WTC11 (cell line): ENCODE data around the gene MEN1. TPM values are rescaled to one million over a fixed set of nuclear protein-coding genes. Genes with fewer than 3 reads are reported as not detected.

Source experiments
- ATAC-seq: fragments of 200-7000 bp; cut with Tn5 transposase; 2 replicates; pipeline ENCODE4 v1.10.0; 2021; ENCODE audit warnings: mild to moderate bottlenecking, moderate library complexity
- CTCF ChIA-PET: fragments of 300-600 bp; sonication (Branson Sonifier 250); formaldehyde crosslinking; loops from one replicate; lab custom pipeline; 2021; ENCODE audit warnings: antibody characterized with exemption; lab: Charles Lee
- POLR2A ChIA-PET: fragments of 350-600 bp; sonication (Branson Sonifier 250); formaldehyde crosslinking; loops from one replicate; lab custom pipeline; 2021; ENCODE audit warnings: antibody characterized with exemption; lab: Charles Lee
- DNase-seq: peaks from one replicate; pipeline ENCODE4 v3.0.0; 2021; ENCODE audit warnings: low spot score
- H3K27ac Mint-ChIP-seq: 2 replicates; pipeline ENCODE4 v1.8.0; 2021; ENCODE audit warnings: mixed read lengths
- H3K27me3 Mint-ChIP-seq: 2 replicates; pipeline ENCODE4 v1.8.0; 2021; ENCODE audit warnings: low read depth, mild to moderate bottlenecking, moderate library complexity, mixed read lengths
- H3K36me3 Mint-ChIP-seq: 2 replicates; pipeline ENCODE4 v1.8.0; 2021; ENCODE audit warnings: mixed read lengths
- H3K4me1 Mint-ChIP-seq: 2 replicates; pipeline ENCODE4 v1.8.0; 2022; ENCODE audit warnings: mixed read lengths
- H3K4me3 Mint-ChIP-seq: 2 replicates; pipeline ENCODE4 v1.8.0; 2021; ENCODE audit warnings: mild to moderate bottlenecking, moderate library complexity, mixed read lengths
- H3K9me3 Mint-ChIP-seq: 2 replicates; pipeline ENCODE4 v1.8.0; 2021; ENCODE audit warnings: mixed read lengths
- ATF1 ChIP-seq: sonication (generic); formaldehyde crosslinking; IDR thresholded peaks from 2 replicates; pipeline ENCODE4 v1.8.1; 2023; ENCODE audit warnings: mild to moderate bottlenecking, moderate library complexity, missing genetic modification reagents
- ELF4 ChIP-seq: sonication (generic); formaldehyde crosslinking; IDR thresholded peaks from 2 replicates; pipeline ENCODE4 v1.8.1; 2022; ENCODE audit warnings: low read depth, mild to moderate bottlenecking, moderate library complexity, missing genetic modification reagents
- EMX1 ChIP-seq: fragments of 250-450 bp; sonication (Bioruptor Pico); IDR thresholded peaks from 2 replicates; pipeline ENCODE4 v1.8.0; 2021; ENCODE audit warnings: mild to moderate bottlenecking
- NFYB ChIP-seq: sonication (generic); formaldehyde crosslinking; conservative IDR thresholded peaks from 2 replicates; pipeline ENCODE4 v1.8.0; 2022; ENCODE audit warnings: low read depth, missing genetic modification reagents
- NR3C1 ChIP-seq: sonication (generic); formaldehyde crosslinking; conservative IDR thresholded peaks from 2 replicates; pipeline ENCODE4 v1.8.1; 2023; ENCODE audit warnings: low read depth, mild to moderate bottlenecking, missing genetic modification reagents
- OVOL2 ChIP-seq: fragments of 250-450 bp; sonication (Bioruptor Pico); IDR thresholded peaks from 2 replicates; pipeline ENCODE4 v1.9.0; 2021; ENCODE audit warnings: mild to moderate bottlenecking, borderline replicate concordance
- SMAD3 ChIP-seq: sonication (generic); formaldehyde crosslinking; IDR thresholded peaks from 2 replicates; pipeline ENCODE4 v1.8.0; 2022; ENCODE audit warnings: missing genetic modification reagents, mild to moderate bottlenecking, borderline replicate concordance
- ZNF317 ChIP-seq: sonication (generic); formaldehyde crosslinking; IDR thresholded peaks from 2 replicates; pipeline ENCODE4 v1.8.1; 2023; ENCODE audit warnings: low read depth, mild to moderate bottlenecking, moderate library complexity, missing genetic modification reagents, borderline replicate concordance
- total RNA-seq: library from RNA; stranded (reverse); gene quantifications from 3 replicates; pipeline ENCODE4 v1.2.3, GENCODE V29; 2021
- TF ChIP-seq, protein P1 (sequence below): sonication (generic); formaldehyde crosslinking; IDR thresholded peaks from 2 replicates; pipeline ENCODE4 v1.8.0; 2022; ENCODE audit warnings: mild to moderate bottlenecking, missing genetic modification reagents
- TF ChIP-seq, protein P2 (sequence below): sonication (generic); formaldehyde crosslinking; IDR thresholded peaks from 2 replicates; pipeline ENCODE4 v1.8.1; 2023; ENCODE audit warnings: mild to moderate bottlenecking, missing genetic modification reagents, borderline replicate concordance
- TF ChIP-seq, protein P3 (sequence below): sonication (generic); formaldehyde crosslinking; IDR thresholded peaks from 2 replicates; pipeline ENCODE4 v1.8.1; 2022; ENCODE audit warnings: mild to moderate bottlenecking, missing genetic modification reagents, moderate library complexity, borderline replicate concordance
- TF ChIP-seq, protein P4 (sequence below): fragments of 250-450 bp; sonication (Bioruptor Pico); IDR thresholded peaks from 2 replicates; pipeline ENCODE4 v1.9.0; 2021; ENCODE audit warnings: moderate library complexity, mild to moderate bottlenecking, inconsistent platforms, borderline replicate concordance
- TF ChIP-seq, protein P5 (sequence below): sonication (generic); formaldehyde crosslinking; IDR thresholded peaks from 2 replicates; pipeline ENCODE4 v1.8.1; 2023; ENCODE audit warnings: mild to moderate bottlenecking, moderate library complexity, missing genetic modification reagents
- TF ChIP-seq, protein P6 (sequence below): sonication (generic); formaldehyde crosslinking; IDR thresholded peaks from 2 replicates; pipeline ENCODE4 v1.8.0; 2022; ENCODE audit warnings: missing genetic modification reagents

Gene MEN1
- total RNA-seq, 1 experiment from 2014 or later = 47.1 TPM

DNA sequence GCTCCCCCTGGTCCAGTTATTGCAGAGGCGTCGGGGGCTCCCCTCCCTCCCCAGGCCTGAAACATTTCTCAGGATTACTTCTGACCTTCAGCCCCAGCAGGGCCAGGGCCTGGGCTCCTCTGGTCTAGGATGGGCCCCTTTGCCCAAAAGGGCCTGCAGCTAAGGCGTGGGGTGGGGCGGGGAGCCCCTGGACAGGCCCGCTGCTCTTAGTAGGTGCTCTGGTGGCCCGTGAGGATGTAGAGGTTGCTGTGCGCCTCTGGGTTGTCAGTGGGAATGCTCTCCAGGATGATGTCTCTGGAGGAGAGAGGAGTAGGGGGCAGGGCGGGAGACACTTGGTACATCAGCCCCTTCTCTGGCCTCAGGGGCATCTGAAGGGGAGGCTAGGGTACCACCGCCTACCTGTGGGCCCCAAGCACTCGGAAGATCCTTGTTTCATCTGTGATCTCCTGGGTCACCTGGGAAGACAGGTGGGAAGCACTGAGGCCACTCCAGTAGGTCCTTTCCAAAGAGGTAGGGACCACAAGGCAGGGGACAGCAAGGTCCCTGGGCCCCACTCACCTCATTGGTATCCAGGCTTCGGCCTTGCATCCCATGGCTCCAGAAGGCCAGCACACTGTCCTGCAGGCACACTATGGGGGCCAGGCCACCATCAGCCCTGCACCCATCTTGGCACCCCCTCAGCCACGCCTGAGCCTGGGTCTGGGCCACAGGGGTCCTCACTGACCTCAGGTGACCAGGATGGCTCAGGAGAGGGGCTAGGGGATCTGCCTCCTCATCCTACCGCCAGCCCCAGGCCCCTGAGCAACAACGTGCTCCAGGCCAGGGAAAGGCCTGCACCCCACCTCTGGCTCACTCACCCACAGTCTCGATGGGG lies 20.8 kb downstream of the MEN1 start:
- ChIA-PET CTCF (no interaction called here), POLR2A (no interaction called here)
- Mint-ChIP-seq H3K9me3 (no peaks in the 10 kb centered on the region), H3K27ac (no peak overlapping the region), H3K4me1 (no peaks in the 10 kb centered on the region), H3K36me3 (no peaks in the 10 kb centered on the region; the same call in 1 of the 2 replicates), H3K27me3 (no peaks in the 10 kb centered on the region), H3K4me3 (no peak overlapping the region)
- ATAC-seq = no peak
- DNase-seq = no peak
- TF ChIP-seq NFYB (CRISPR knock-in tag) (no peak), ZNF317 (CRISPR knock-in tag) (no peak)

DNA sequence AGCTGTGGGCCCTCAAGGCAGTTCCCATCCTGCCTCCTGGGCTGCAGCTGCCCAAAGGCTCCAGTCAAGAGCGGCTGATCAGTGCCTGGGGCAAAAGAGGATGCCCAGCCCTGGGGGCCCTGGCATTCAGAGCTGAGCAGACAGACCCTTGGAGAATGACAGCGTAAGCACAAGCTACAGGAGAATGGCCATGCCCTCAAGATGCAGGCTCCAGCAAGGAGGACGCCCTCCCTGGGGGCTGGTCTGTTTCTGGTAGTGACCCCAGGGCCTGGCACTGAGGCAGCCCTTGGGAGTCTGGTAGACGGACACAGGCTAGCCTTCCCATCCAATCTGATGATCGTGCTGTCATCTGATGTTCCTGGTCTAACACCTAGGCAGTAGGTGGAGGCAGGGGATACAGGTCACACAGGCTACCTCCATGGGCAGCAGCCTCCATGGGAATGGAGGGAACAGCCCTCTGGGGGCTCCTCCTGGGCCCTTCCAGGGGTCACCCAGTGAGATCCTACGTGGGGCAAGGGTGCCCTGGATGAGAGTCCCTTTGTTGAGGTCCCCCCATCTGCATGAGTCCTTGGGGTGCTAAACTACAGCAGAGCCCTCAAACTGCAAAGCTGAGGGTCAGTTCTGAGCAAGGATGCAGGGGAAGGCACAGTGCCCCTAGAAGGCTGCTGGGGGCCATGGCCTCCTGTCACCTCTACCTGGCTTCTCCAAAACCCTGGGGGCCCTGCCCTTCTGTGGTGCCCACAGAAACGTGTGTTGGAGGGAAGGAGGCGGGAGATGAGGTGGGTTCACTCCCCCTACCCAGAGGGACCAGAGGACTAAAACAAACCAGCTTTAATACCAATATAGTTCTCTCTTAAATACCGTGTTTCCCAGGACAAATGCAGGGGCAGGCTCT lies 21.8 kb downstream of the MEN1 start:
- Mint-ChIP-seq H3K4me1 (no peaks in the 10 kb centered on the region), H3K27ac (no peak overlapping the region), H3K27me3 (no peaks in the 10 kb centered on the region), H3K4me3 (no peak overlapping the region), H3K36me3 (no peaks in the 10 kb centered on the region; the same call in 1 of the 2 replicates), H3K9me3 (no peaks in the 10 kb centered on the region)
- CTCF ChIA-PET = interaction anchor here (0.5 to 1.7 kb wide), 31 partner anchors 9 to 383 kb away, joined by 3 to 18 read pairs (median 4); partner anchors contain the start of genes ARL2, CDC42BPG, FAU and MAP4K2
- ATAC-seq (no peak), DNase-seq (no peak)
- POLR2A ChIA-PET = no interaction called here
- TF ChIP-seq EMX1 (CRISPR knock-in tag) (no peak), SMAD3 (CRISPR knock-in tag) (no peak), ATF1 (no peak), NR3C1 (CRISPR knock-in tag) (no peak), ELF4 (CRISPR knock-in tag) (no peak), OVOL2 (CRISPR knock-in tag) (no peak)
- TF ChIP-seq, protein P1, sequence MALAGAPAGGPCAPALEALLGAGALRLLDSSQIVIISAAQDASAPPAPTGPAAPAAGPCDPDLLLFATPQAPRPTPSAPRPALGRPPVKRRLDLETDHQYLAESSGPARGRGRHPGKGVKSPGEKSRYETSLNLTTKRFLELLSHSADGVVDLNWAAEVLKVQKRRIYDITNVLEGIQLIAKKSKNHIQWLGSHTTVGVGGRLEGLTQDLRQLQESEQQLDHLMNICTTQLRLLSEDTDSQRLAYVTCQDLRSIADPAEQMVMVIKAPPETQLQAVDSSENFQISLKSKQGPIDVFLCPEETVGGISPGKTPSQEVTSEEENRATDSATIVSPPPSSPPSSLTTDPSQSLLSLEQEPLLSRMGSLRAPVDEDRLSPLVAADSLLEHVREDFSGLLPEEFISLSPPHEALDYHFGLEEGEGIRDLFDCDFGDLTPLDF (CRISPR knock-in tag) = no peak
- TF ChIP-seq, protein P2, sequence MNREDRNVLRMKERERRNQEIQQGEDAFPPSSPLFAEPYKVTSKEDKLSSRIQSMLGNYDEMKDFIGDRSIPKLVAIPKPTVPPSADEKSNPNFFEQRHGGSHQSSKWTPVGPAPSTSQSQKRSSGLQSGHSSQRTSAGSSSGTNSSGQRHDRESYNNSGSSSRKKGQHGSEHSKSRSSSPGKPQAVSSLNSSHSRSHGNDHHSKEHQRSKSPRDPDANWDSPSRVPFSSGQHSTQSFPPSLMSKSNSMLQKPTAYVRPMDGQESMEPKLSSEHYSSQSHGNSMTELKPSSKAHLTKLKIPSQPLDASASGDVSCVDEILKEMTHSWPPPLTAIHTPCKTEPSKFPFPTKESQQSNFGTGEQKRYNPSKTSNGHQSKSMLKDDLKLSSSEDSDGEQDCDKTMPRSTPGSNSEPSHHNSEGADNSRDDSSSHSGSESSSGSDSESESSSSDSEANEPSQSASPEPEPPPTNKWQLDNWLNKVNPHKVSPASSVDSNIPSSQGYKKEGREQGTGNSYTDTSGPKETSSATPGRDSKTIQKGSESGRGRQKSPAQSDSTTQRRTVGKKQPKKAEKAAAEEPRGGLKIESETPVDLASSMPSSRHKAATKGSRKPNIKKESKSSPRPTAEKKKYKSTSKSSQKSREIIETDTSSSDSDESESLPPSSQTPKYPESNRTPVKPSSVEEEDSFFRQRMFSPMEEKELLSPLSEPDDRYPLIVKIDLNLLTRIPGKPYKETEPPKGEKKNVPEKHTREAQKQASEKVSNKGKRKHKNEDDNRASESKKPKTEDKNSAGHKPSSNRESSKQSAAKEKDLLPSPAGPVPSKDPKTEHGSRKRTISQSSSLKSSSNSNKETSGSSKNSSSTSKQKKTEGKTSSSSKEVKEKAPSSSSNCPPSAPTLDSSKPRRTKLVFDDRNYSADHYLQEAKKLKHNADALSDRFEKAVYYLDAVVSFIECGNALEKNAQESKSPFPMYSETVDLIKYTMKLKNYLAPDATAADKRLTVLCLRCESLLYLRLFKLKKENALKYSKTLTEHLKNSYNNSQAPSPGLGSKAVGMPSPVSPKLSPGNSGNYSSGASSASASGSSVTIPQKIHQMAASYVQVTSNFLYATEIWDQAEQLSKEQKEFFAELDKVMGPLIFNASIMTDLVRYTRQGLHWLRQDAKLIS = no peak
- TF ChIP-seq, protein P3, sequence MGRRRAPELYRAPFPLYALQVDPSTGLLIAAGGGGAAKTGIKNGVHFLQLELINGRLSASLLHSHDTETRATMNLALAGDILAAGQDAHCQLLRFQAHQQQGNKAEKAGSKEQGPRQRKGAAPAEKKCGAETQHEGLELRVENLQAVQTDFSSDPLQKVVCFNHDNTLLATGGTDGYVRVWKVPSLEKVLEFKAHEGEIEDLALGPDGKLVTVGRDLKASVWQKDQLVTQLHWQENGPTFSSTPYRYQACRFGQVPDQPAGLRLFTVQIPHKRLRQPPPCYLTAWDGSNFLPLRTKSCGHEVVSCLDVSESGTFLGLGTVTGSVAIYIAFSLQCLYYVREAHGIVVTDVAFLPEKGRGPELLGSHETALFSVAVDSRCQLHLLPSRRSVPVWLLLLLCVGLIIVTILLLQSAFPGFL (CRISPR knock-in tag) = no peak
- TF ChIP-seq, protein P4, sequence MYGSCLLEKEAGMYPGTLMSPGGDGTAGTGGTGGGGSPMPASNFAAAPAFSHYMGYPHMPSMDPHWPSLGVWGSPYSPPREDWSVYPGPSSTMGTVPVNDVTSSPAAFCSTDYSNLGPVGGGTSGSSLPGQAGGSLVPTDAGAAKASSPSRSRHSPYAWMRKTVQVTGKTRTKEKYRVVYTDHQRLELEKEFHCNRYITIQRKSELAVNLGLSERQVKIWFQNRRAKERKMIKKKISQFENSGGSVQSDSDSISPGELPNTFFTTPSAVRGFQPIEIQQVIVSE = no peak
- TF ChIP-seq, protein P5, sequence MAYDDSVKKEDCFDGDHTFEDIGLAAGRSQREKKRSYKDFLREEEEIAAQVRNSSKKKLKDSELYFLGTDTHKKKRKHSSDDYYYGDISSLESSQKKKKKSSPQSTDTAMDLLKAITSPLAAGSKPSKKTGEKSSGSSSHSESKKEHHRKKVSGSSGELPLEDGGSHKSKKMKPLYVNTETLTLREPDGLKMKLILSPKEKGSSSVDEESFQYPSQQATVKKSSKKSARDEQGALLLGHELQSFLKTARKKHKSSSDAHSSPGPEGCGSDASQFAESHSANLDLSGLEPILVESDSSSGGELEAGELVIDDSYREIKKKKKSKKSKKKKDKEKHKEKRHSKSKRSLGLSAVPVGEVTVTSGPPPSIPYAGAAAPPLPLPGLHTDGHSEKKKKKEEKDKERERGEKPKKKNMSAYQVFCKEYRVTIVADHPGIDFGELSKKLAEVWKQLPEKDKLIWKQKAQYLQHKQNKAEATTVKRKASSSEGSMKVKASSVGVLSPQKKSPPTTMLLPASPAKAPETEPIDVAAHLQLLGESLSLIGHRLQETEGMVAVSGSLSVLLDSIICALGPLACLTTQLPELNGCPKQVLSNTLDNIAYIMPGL (CRISPR knock-in tag) = no peak
- TF ChIP-seq, protein P6, sequence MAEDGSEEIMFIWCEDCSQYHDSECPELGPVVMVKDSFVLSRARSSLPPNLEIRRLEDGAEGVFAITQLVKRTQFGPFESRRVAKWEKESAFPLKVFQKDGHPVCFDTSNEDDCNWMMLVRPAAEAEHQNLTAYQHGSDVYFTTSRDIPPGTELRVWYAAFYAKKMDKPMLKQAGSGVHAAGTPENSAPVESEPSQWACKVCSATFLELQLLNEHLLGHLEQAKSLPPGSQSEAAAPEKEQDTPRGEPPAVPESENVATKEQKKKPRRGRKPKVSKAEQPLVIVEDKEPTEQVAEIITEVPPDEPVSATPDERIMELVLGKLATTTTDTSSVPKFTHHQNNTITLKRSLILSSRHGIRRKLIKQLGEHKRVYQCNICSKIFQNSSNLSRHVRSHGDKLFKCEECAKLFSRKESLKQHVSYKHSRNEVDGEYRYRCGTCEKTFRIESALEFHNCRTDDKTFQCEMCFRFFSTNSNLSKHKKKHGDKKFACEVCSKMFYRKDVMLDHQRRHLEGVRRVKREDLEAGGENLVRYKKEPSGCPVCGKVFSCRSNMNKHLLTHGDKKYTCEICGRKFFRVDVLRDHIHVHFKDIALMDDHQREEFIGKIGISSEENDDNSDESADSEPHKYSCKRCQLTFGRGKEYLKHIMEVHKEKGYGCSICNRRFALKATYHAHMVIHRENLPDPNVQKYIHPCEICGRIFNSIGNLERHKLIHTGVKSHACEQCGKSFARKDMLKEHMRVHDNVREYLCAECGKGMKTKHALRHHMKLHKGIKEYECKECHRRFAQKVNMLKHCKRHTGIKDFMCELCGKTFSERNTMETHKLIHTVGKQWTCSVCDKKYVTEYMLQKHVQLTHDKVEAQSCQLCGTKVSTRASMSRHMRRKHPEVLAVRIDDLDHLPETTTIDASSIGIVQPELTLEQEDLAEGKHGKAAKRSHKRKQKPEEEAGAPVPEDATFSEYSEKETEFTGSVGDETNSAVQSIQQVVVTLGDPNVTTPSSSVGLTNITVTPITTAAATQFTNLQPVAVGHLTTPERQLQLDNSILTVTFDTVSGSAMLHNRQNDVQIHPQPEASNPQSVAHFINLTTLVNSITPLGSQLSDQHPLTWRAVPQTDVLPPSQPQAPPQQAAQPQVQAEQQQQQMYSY (CRISPR knock-in tag) = no peak
